SK-N-SH (cell line): ENCODE measurements around the gene TGFB2. TPM values are rescaled to one million over a fixed set of nuclear protein-coding genes. Genes with fewer than 3 reads are reported as not detected.

ENCODE experiments used
- CTCF ChIA-PET: fragments of 300-600, 350-600 bp; formaldehyde crosslinking; extraction: SDS; loops from one replicate; lab custom pipeline; 2021; lab: Yijun Ruan, JAX
- POLR2A ChIA-PET: fragments of 350-600 bp; sonication (Branson Sonifier 250); formaldehyde crosslinking; extraction: SDS; loops from one replicate; lab custom pipeline; 2020; ENCODE audit warnings: antibody characterized with exemption, inconsistent platforms; lab: Yijun Ruan, JAX
- DNase-seq: peaks from one replicate; pipeline ENCODE4 v3.0.0; 2012
- H2AFZ ChIP-seq: fragments of 200-600 bp; sonication (generic); 2 replicates; pipeline ENCODE4 v1.8.1; 2016; ENCODE audit warnings: antibody characterized with exemption, mild to moderate bottlenecking, low read depth
- H3F3A ChIP-seq: fragments of 200-600 bp; sonication (generic); replicated peaks from 2 replicates; pipeline ENCODE3; 2016; ENCODE audit warnings: antibody characterized with exemption, mild to moderate bottlenecking; ENCODE audit not compliant: insufficient read depth
- H3K27ac ChIP-seq, 2 experiments: fragments of 200-500 bp in 1 of 2; fragments of 200-600 bp in 1 of 2; sonication (Bioruptor generic) in 1 of 2; sonication (generic), shearing (Covaris generic) in 1 of 2; 2 replicates each; pipeline versions ENCODE4 v1.5.1 to v1.6.1; 2014 to 2016; ENCODE audit warnings: low read depth in 2 of 2, inconsistent platforms in 1 of 2, low read length in 1 of 2, mild to moderate bottlenecking in 1 of 2, mixed read lengths in 1 of 2
- H3K27me3 ChIP-seq: fragments of 200-600 bp; sonication (generic), shearing (Covaris generic); 2 replicates; pipeline ENCODE4 v1.6.1; 2016; ENCODE audit warnings: mixed run types; ENCODE audit not compliant: insufficient read depth
- H3K36me3 ChIP-seq, 2 experiments: fragments of 200-500 bp in 1 of 2; fragments of 200-600 bp in 1 of 2; sonication (Bioruptor generic) in 1 of 2; sonication (generic) in 1 of 2; replicated peaks in 1 of 2; 2 replicates each; pipeline versions ENCODE3 to v1.5.1; 2014 to 2016; ENCODE audit warnings: low read length in 1 of 2, mild to moderate bottlenecking in 1 of 2; ENCODE audit not compliant: insufficient read depth in 2 of 2, control insufficient read depth in 1 of 2
- H3K4me1 ChIP-seq, 2 experiments: fragments of 200-500 bp in 1 of 2; fragments of 200-600 bp in 1 of 2; sonication (Bioruptor generic) in 1 of 2; sonication (generic), shearing (Covaris generic) in 1 of 2; 2 replicates each; pipeline versions ENCODE4 v1.5.1 to v1.6.1; 2014 to 2016; ENCODE audit warnings: low read depth in 1 of 2, low read length in 1 of 2, mixed run types in 1 of 2; ENCODE audit not compliant: insufficient read depth in 2 of 2, control insufficient read depth in 1 of 2
- H3K4me2 ChIP-seq: fragments of 200-600 bp; sonication (generic), shearing (Covaris generic); 2 replicates; pipeline ENCODE4 v1.6.1; 2017; ENCODE audit warnings: mixed run types
- H3K4me3 ChIP-seq, 2 experiments: fragments of 200-500 bp in 1 of 2; fragments of 200-600 bp in 1 of 2; sonication (Bioruptor generic) in 1 of 2; sonication (generic), shearing (Covaris generic) in 1 of 2; 2 replicates each; pipeline versions ENCODE4 v1.5.1 to v1.8.1; 2014 to 2016; ENCODE audit warnings: low read depth in 2 of 2, inconsistent platforms in 1 of 2, low read length in 1 of 2, mild to moderate bottlenecking in 1 of 2, mixed read lengths in 1 of 2, moderate library complexity in 1 of 2
- H3K79me2 ChIP-seq: fragments of 200-600 bp; sonication (generic); 2 replicates; pipeline ENCODE4 v1.8.1; 2017; ENCODE audit warnings: mild to moderate bottlenecking; ENCODE audit not compliant: insufficient read depth
- H3K9ac ChIP-seq: fragments of 200-600 bp; sonication (generic); 2 replicates; pipeline ENCODE4 v1.6.1; 2017; ENCODE audit warnings: mixed run types
- H3K9me2 ChIP-seq: fragments of 200-600 bp; sonication (generic); 2 replicates; pipeline ENCODE4 v1.6.1; 2017; ENCODE audit warnings: mixed run types
- H3K9me3 ChIP-seq: fragments of 200-600 bp; sonication (generic); 2 replicates; pipeline ENCODE4 v1.6.1; 2017; ENCODE audit warnings: mixed run types, mild to moderate bottlenecking, moderate library complexity
- H4K20me1 ChIP-seq: fragments of 200-600 bp; sonication (generic); 2 replicates; pipeline ENCODE4 v1.6.1; 2017; ENCODE audit warnings: mild to moderate bottlenecking, mixed run types; ENCODE audit not compliant: insufficient read depth
- ELF1 ChIP-seq: IDR thresholded peaks from 2 replicates; pipeline ENCODE4 v1.4.0; 2012
- EP300 ChIP-seq, 2 experiments: IDR thresholded peaks; 2 replicates each; pipeline versions ENCODE4 v1.4.0 to v1.6.1; 2012; ENCODE audit warnings: borderline replicate concordance in 1 of 2, low read depth in 1 of 2, low read length in 1 of 2
- GATA2 ChIP-seq: sonication (generic); formaldehyde crosslinking; IDR thresholded peaks from 2 replicates; pipeline ENCODE4 v1.5.0; 2020; ENCODE audit warnings: mild to moderate bottlenecking, missing genetic modification reagents
- JUND ChIP-seq: IDR thresholded peaks from 2 replicates; pipeline ENCODE4 v1.4.0; 2012
- MAX ChIP-seq: IDR thresholded peaks from 2 replicates; pipeline ENCODE4 v1.4.0; 2012; ENCODE audit warnings: low read depth
- MEF2A ChIP-seq: IDR thresholded peaks from 2 replicates; pipeline ENCODE4 v1.4.0; 2012; ENCODE audit warnings: low read depth, borderline replicate concordance
- MXI1 ChIP-seq: IDR thresholded peaks from 2 replicates; pipeline ENCODE4 v1.6.1; 2012; ENCODE audit warnings: mild to moderate bottlenecking, low read depth, low read length, improper control_type of control experiment
- NRF1 ChIP-seq: IDR thresholded peaks from 2 replicates; pipeline ENCODE4 v1.6.1; 2012; ENCODE audit warnings: low read depth, mild to moderate bottlenecking, low read length
- POLR2AphosphoS5 ChIP-seq: IDR thresholded peaks from 2 replicates; pipeline ENCODE4 v1.6.1; 2012; ENCODE audit warnings: low read depth, low read length
- REST ChIP-seq: IDR thresholded peaks from 2 replicates; pipeline ENCODE4 v1.6.1; 2012; ENCODE audit warnings: mild to moderate bottlenecking, low read depth, low read length, moderate library complexity
- RXRA ChIP-seq: IDR thresholded peaks from 2 replicates; pipeline ENCODE4 v1.4.0; 2012; ENCODE audit warnings: low read depth, mild to moderate bottlenecking, borderline replicate concordance
- SIN3A ChIP-seq: IDR thresholded peaks from 2 replicates; pipeline ENCODE4 v1.6.1; 2012; ENCODE audit warnings: low read depth, mild to moderate bottlenecking, low read length, moderate library complexity, borderline replicate concordance
- SMC3 ChIP-seq: IDR thresholded peaks from 2 replicates; pipeline ENCODE4 v1.6.1; 2012; ENCODE audit warnings: low read depth, low read length, improper control_type of control experiment
- TCF12 ChIP-seq: IDR thresholded peaks from 2 replicates; pipeline ENCODE4 v1.4.0; 2012
- USF2 ChIP-seq: fragments of 150-350 bp; IDR thresholded peaks from 2 replicates; pipeline ENCODE4 v1.6.1; 2017; ENCODE audit warnings: antibody characterized with exemption, low read length, low read depth, borderline replicate concordance
- ZBTB33 ChIP-seq: IDR thresholded peaks from 2 replicates; pipeline ENCODE4 v1.4.0; 2012; ENCODE audit warnings: low read depth, borderline replicate concordance
- WGBS: methylation state at CpG from one replicate; pipeline ENCODE4 v1.1.6; 2017; ENCODE audit warnings: low lambda C conversion rate; 5-methylcytosine and 5-hydroxymethylcytosine counted together
- polyA plus RNA-seq, 3 experiments: library from polyadenylated mRNA; depleted of rRNA; stranded (reverse); fragments of >200 nt; gene quantifications; 2 replicates each; pipeline ENCODE4 v1.2.3, GENCODE V29; 2012

Gene TGFB2
- polyA plus RNA-seq, 1 of the 3 experiments (the other 2 are of a cell fraction), result 2.4 TPM

GRCh38 chr1:218395916-218396315 is 50.8 kb downstream of the TGFB2 start:
- DNase-seq, result no peak
- no peaks in the 10 kb centered on the region for H3K9me3 ChIP-seq
- H2AFZ ChIP-seq, result no peak overlapping the region
- no peaks in the 10 kb centered on the region for H3K4me1 ChIP-seq
- H3K9me2 ChIP-seq, result no peaks in the 10 kb centered on the region
- no peaks in the 10 kb centered on the region for H3K36me3 ChIP-seq
- no peak overlapping the region for H3K4me3 ChIP-seq
- H3K27ac ChIP-seq, result no peak overlapping the region
- no peak overlapping the region for H3K9ac ChIP-seq
- no peaks in the 10 kb centered on the region for H3F3A ChIP-seq
- POLR2A ChIA-PET, result no interaction called here
- CTCF ChIA-PET, result no interaction called here
- no peaks in the 10 kb centered on the region for H3K79me2 ChIP-seq
- H4K20me1 ChIP-seq, result no peaks in the 10 kb centered on the region
- WGBS, result 100% methylated on average over 1 of the region's 1 CpG
- no peak overlapping the region for H3K4me2 ChIP-seq
- H3K27me3 ChIP-seq, result no peaks in the 10 kb centered on the region
- TF ChIP-seq NRF1 (no peak), MXI1 (no peak), EP300 (IDR thresholded peaks at IDR 0.05; ENCODE audit: borderline replicate concordance in 1 of 2, low read depth in 1 of 2, low read length in 1 of 2) (no peak), REST (no peak), USF2 (no peak), MAX (no peak), ELF1 (no peak), TCF12 (no peak), MEF2A (no peak), POLR2AphosphoS5 (no peak), RXRA (no peak), SMC3 (no peak), SIN3A (no peak), GATA2 (no peak), JUND (no peak)

- Histone ChIP-seq H3K9ac (no peak overlapping the region), H3K36me3 (no peaks in the 10 kb centered on the region), H3K4me3 (no peak overlapping the region), H3F3A (no peaks in the 10 kb centered on the region), H3K27ac (no peak overlapping the region), H3K79me2 (no peaks in the 10 kb centered on the region), H3K4me1 (no peaks in the 10 kb centered on the region), H2AFZ (no peak overlapping the region), H3K4me2 (no peak overlapping the region), H3K9me2 (no peaks in the 10 kb centered on the region), H3K27me3 (no peaks in the 10 kb centered on the region), H4K20me1 (no peaks in the 10 kb centered on the region), H3K9me3 (no peaks in the 10 kb centered on the region)
- CTCF ChIA-PET, result no interaction called here
- no peak for TF ChIP-seq REST
- no peak for TF ChIP-seq ZBTB33
- 75% methylated on average over 8 of the region's 8 CpGs for WGBS
- POLR2A ChIA-PET, result no interaction called here
- no peak for DNase-seq
Observed at GRCh38 chr1:218397752-218398339, 52.7 kb downstream of the TGFB2 start.
